H1 (cell line): Measurements from ENCODE around the gene PNO1. TPM values are rescaled to one million over a fixed set of nuclear protein-coding genes. Genes with fewer than 3 reads are reported as not detected.

ENCODE experiments used
- CTCF ChIA-PET: fragments of 300-600 bp; sonication (Branson Sonifier 250); formaldehyde crosslinking; loops from one replicate; lab custom pipeline; 2021; ENCODE audit not compliant: partially characterized antibody; lab: Charles Lee
- POLR2A ChIA-PET: fragments of 300-600 bp; sonication (Branson Sonifier 250); formaldehyde crosslinking; loops from one replicate; lab custom pipeline; 2021; ENCODE audit warnings: inconsistent platforms; ENCODE audit not compliant: partially characterized antibody; lab: Charles Lee
- DNase-seq, 2 experiments: peaks; one replicate each; pipeline versions ENCODE4 v3.0.0 to v3.0.0-alpha.2; 2010 to 2022; ENCODE audit warnings: low spot score in 2 of 2, low read depth in 1 of 2, mixed read lengths in 1 of 2
- FAIRE-seq: peaks from 2 replicates; lab custom pipeline; 2011; peaks lifted over from hg19 to GRCh38; lab: Jason Lieb, UNC
- H2AFZ ChIP-seq: 2 replicates; pipeline ENCODE4 v1.8.1; 2012; ENCODE audit warnings: low read length, inconsistent platforms
- H2AK5ac ChIP-seq: 2 replicates; pipeline ENCODE4 v1.6.1; 2013; ENCODE audit warnings: low read depth, low read length
- H2BK120ac ChIP-seq: replicated peaks from 2 replicates; pipeline ENCODE3; 2013; ENCODE audit warnings: low read depth, low read length, inconsistent platforms
- H2BK12ac ChIP-seq: 2 replicates; pipeline ENCODE4 v1.6.1; 2013; ENCODE audit warnings: low read depth, low read length
- H2BK15ac ChIP-seq: 2 replicates; pipeline ENCODE4 v1.6.1; 2013; ENCODE audit warnings: low read length
- H2BK20ac ChIP-seq: 2 replicates; pipeline ENCODE4 v1.6.1; 2013; ENCODE audit warnings: low read length
- H2BK5ac ChIP-seq: 2 replicates; pipeline ENCODE4 v1.6.1; 2013; ENCODE audit warnings: low read depth, low read length
- H3K14ac ChIP-seq: 2 replicates; pipeline ENCODE4 v1.6.1; 2013; ENCODE audit warnings: inconsistent platforms; ENCODE audit not compliant: insufficient read length
- H3K18ac ChIP-seq: 2 replicates; pipeline ENCODE4 v1.6.1; 2013; ENCODE audit warnings: low read length; ENCODE audit errors: extremely low read depth
- H3K23ac ChIP-seq: 2 replicates; pipeline ENCODE4 v1.6.1; 2013; ENCODE audit warnings: inconsistent platforms; ENCODE audit not compliant: insufficient read length
- H3K23me2 ChIP-seq: 2 replicates; pipeline ENCODE4 v1.6.1; 2013; ENCODE audit warnings: low read depth, low read length
- H3K27ac ChIP-seq: 2 replicates; pipeline ENCODE4 v1.6.1; 2011; ENCODE audit warnings: low read depth, low read length, inconsistent platforms
- H3K27me3 ChIP-seq, 4 experiments: replicated peaks in 1 of 4; 1 replicate in 1 of 4; 2 replicates in 3 of 4; pipeline versions ENCODE4 v1.6.1 to v1.8.1; 2011 to 2013; ENCODE audit warnings: low read length in 3 of 4, mild to moderate bottlenecking in 3 of 4, inconsistent platforms in 2 of 4, mixed read lengths in 2 of 4, moderate library complexity in 1 of 4; ENCODE audit not compliant: control insufficient read depth in 3 of 4, insufficient read depth in 3 of 4; ENCODE audit errors: extremely low read depth in 1 of 4
- H3K36me3 ChIP-seq, 4 experiments: 2 replicates each; pipeline versions ENCODE4 v1.6.1 to v1.8.1; 2011 to 2013; ENCODE audit warnings: mild to moderate bottlenecking in 4 of 4, low read length in 3 of 4, moderate library complexity in 2 of 4, control low read depth in 1 of 4, inconsistent platforms in 1 of 4; ENCODE audit not compliant: insufficient read depth in 4 of 4, control insufficient read depth in 2 of 4
- H3K4ac ChIP-seq: replicated peaks from 2 replicates; pipeline ENCODE3; 2013; ENCODE audit warnings: low read length, low read depth, mixed read lengths, inconsistent platforms; ENCODE audit not compliant: insufficient read length
- H3K4me1 ChIP-seq, 4 experiments: replicated peaks in 1 of 4; 1 replicate in 1 of 4; 2 replicates in 3 of 4; pipeline versions ENCODE4 v1.6.1 to v1.8.1; 2011 to 2013; ENCODE audit warnings: low read length in 3 of 4, inconsistent platforms in 2 of 4, mixed read lengths in 1 of 4; ENCODE audit not compliant: insufficient read depth in 4 of 4, control insufficient read depth in 3 of 4
- H3K4me2 ChIP-seq, 2 experiments: 2 replicates each; pipeline versions ENCODE4 v1.6.1 to v1.8.1; 2011 to 2013; ENCODE audit warnings: low read depth in 2 of 2, low read length in 2 of 2, control low read depth in 1 of 2, inconsistent platforms in 1 of 2, mild to moderate bottlenecking in 1 of 2; ENCODE audit not compliant: insufficient read depth in 1 of 2
- H3K4me3 ChIP-seq, 4 experiments: fragments of 200-600, 300-600 bp in 1 of 4; sonication (generic), shearing (Covaris generic), sonication (Bioruptor Twin) in 1 of 4; 2 replicates each; pipeline versions ENCODE4 v1.5.1 to v1.8.1; 2011 to 2016; ENCODE audit warnings: low read length in 4 of 4, low read depth in 3 of 4, control low read depth in 2 of 4, inconsistent platforms in 2 of 4, mild to moderate bottlenecking in 2 of 4, mixed read lengths in 1 of 4, moderate library complexity in 1 of 4; ENCODE audit not compliant: insufficient read depth in 2 of 4; ENCODE audit errors: extremely low read depth in 1 of 4
- H3K56ac ChIP-seq: replicated peaks from 2 replicates; pipeline ENCODE3; 2013; ENCODE audit warnings: low read depth, mild to moderate bottlenecking, mixed read lengths, low read length, inconsistent platforms; ENCODE audit not compliant: insufficient read length
- H3K79me1 ChIP-seq: 2 replicates; pipeline ENCODE4 v1.6.1; 2013; ENCODE audit warnings: low read depth, low read length, control low read depth
- H3K79me2 ChIP-seq, 2 experiments: 2 replicates each; pipeline versions ENCODE4 v1.6.1 to v1.8.1; 2012 to 2013; ENCODE audit warnings: low read length in 2 of 2, mild to moderate bottlenecking in 2 of 2, inconsistent platforms in 1 of 2; ENCODE audit not compliant: insufficient read depth in 2 of 2, control insufficient read depth in 1 of 2
- H3K9ac ChIP-seq, 4 experiments: replicated peaks in 1 of 4; 1 replicate in 1 of 4; 2 replicates in 3 of 4; pipeline versions ENCODE4 v1.6.1 to v1.8.1; 2011 to 2013; ENCODE audit warnings: low read depth in 3 of 4, low read length in 3 of 4, control low read depth in 2 of 4, mild to moderate bottlenecking in 2 of 4, moderate library complexity in 2 of 4, inconsistent platforms in 1 of 4; ENCODE audit errors: extremely low read depth in 1 of 4
- H3K9me3 ChIP-seq, 2 experiments: 2 replicates each; pipeline versions ENCODE4 v1.6.1 to v1.8.1; 2012 to 2013; ENCODE audit warnings: mild to moderate bottlenecking in 2 of 2, moderate library complexity in 2 of 2, control low read depth in 1 of 2, inconsistent platforms in 1 of 2, low read depth in 1 of 2, low read length in 1 of 2, mixed read lengths in 1 of 2; ENCODE audit not compliant: insufficient read depth in 2 of 2
- H4K20me1 ChIP-seq, 2 experiments: replicated peaks in 1 of 2; 2 replicates each; pipeline versions ENCODE3 to v1.8.1; 2011 to 2013; ENCODE audit warnings: inconsistent platforms in 2 of 2, low read length in 2 of 2, mild to moderate bottlenecking in 1 of 2; ENCODE audit not compliant: insufficient read depth in 2 of 2, control insufficient read depth in 1 of 2
- H4K5ac ChIP-seq: 2 replicates; pipeline ENCODE4 v1.6.1; 2013; ENCODE audit warnings: low read length, low read depth, mixed read lengths, inconsistent platforms; ENCODE audit not compliant: insufficient read length
- H4K8ac ChIP-seq: 2 replicates; pipeline ENCODE4 v1.8.0; 2013; ENCODE audit warnings: mild to moderate bottlenecking, moderate library complexity, low read length, inconsistent platforms; ENCODE audit not compliant: insufficient read depth; ENCODE audit errors: extremely low read depth
- H4K91ac ChIP-seq: replicated peaks from 2 replicates; pipeline ENCODE3; 2013; ENCODE audit warnings: low read length, mixed read lengths, inconsistent platforms; ENCODE audit not compliant: insufficient read length
- RNF2 ChIP-seq: fragments of 200-900, 300-1000 bp; sonication (generic); IDR thresholded peaks from 2 replicates; pipeline ENCODE4 v1.7.1; 2016; ENCODE audit warnings: borderline replicate concordance, low read depth, mild to moderate bottlenecking, antibody characterized with exemption, low read length; ENCODE audit not compliant: poor library complexity, severe bottlenecking; ENCODE audit errors: missing control alignments
- SIRT6 ChIP-seq: IDR thresholded peaks from one replicate; pipeline ENCODE4 v1.7.1; 2012; ENCODE audit warnings: low read length, inconsistent platforms
- TAF1 ChIP-seq: IDR thresholded peaks from 2 replicates; pipeline ENCODE4 v1.6.1; 2011; ENCODE audit warnings: mild to moderate bottlenecking, low read depth, low read length
- WGBS, 2 experiments: shearing (Covaris generic) in 1 of 2; methylation state at CpG; one replicate each; pipeline versions ENCODE4 v1.1.6 to v1.1.7; 2013 to 2015; ENCODE audit warnings: low lambda C conversion rate in 2 of 2, mixed read lengths in 2 of 2, inconsistent platforms in 1 of 2, low coverage in 1 of 2, missing lambda C conversion rate in 1 of 2; ENCODE audit not compliant: insufficient replicate concordance in 2 of 2, insufficient coverage in 1 of 2, insufficient read length in 1 of 2; ENCODE audit errors: extremely low coverage in 1 of 2, missing lambda C conversion rate in 1 of 2; 5-methylcytosine and 5-hydroxymethylcytosine counted together
- polyA plus RNA-seq, 7 experiments: library from polyadenylated mRNA; depleted of rRNA in 3 of 7; stranded (reverse) in 5 of 7; unstranded in 2 of 7; fragments of >200 nt in 5 of 7; fragments of 200-250 nt in 2 of 7; gene quantifications; 1 replicate in 5 of 7; 2 replicates in 1 of 7; 4 replicates in 1 of 7; pipeline versions ENCODE4 v1.2.1 to v1.2.3, GENCODE V29; 2011 to 2013; ENCODE audit warnings: missing spikeins in 2 of 7, mixed read lengths in 2 of 7
- total RNA-seq: library from RNA; stranded (reverse); fragmentation: NEBNext Ultra II Directional; extraction: Animal tissue kit (Norgen Biotek cat#: 25700); gene quantifications from 2 replicates; pipeline ENCODE4 v1.2.1, GENCODE V29; 2021

PNO1 gene
- total and polyA plus RNA-seq, 2 of the 8 experiments (the other 6 are each of a cell fraction or from before 2014, with no cell fraction given) = 18.6 to 33.2 TPM

- no peak overlapping the region for H4K91ac ChIP-seq
- no peak overlapping the region for H3K4me2 ChIP-seq
- FAIRE-seq (no peak), DNase-seq (no peak)
- no peaks in the 10 kb centered on the region for H3K79me2 ChIP-seq
- H3K27me3 ChIP-seq = no peaks in the 10 kb centered on the region
- H3K56ac ChIP-seq = no peak overlapping the region
- H3K9ac ChIP-seq = no peak overlapping the region
- H2BK12ac ChIP-seq = no peak overlapping the region
- H2BK15ac ChIP-seq = no peak overlapping the region
- H3K9me3 ChIP-seq = no peaks in the 10 kb centered on the region
- no peak overlapping the region for H3K23ac ChIP-seq
- H3K23me2 ChIP-seq = no peaks in the 10 kb centered on the region
- ChIA-PET CTCF (interaction anchor here (0.7 to 1.6 kb wide), 5 partner anchors 8 to 115 kb away, joined by 3 to 9 read pairs (median 3); no protein-coding TSS in a partner anchor), POLR2A (interaction anchor here (1.4 to 2.7 kb wide), 3 partner anchors 8 to 21 kb away, joined by 5 to 11 read pairs (median 8); partner anchors contain the start of gene PNO1)
- H3K36me3 ChIP-seq = peaks cover 4 to 45% (median 12%) of the 10 kb centered on the region in 4 experiments; a peak in 5 of 8 replicates
- no peak overlapping the region for H3K4me3 ChIP-seq
- no peak overlapping the region for H3K18ac ChIP-seq
- H3K27ac ChIP-seq = no peak overlapping the region
- no peak overlapping the region for H2BK5ac ChIP-seq
- no peak overlapping the region for H2BK20ac ChIP-seq
- H2AFZ ChIP-seq = no peak overlapping the region
- H3K79me1 ChIP-seq = no peaks in the 10 kb centered on the region
- H2BK120ac ChIP-seq = no peak overlapping the region
- H3K4me1 ChIP-seq = no peaks in the 10 kb centered on the region; a peak in 1 of 7 replicates
- H4K5ac ChIP-seq = no peak overlapping the region
- H2AK5ac ChIP-seq = no peak overlapping the region
- no peak overlapping the region for H3K14ac ChIP-seq
- no peak overlapping the region for H3K4ac ChIP-seq
- 90% methylated on average over 3 of the region's 3 CpGs; no CpG with 5 or more reads in 1 of the 2 experiments for WGBS, 2 experiments
- H4K20me1 ChIP-seq = peaks cover 2% of the 10 kb centered on the region in 2 experiments
- TF ChIP-seq TAF1 = no peak
- TF ChIP-seq RNF2 = no peak
- no peak for TF ChIP-seq SIRT6
- no peak overlapping the region for H4K8ac ChIP-seq
Measured at GRCh38 chr2:68178432-68178831, 20.7 kb downstream of the PNO1 start.
